ENCODE data around the gene PALM3. TPM values are rescaled to one million over a fixed set of nuclear protein-coding genes. Genes with fewer than 3 reads are reported as not detected.

Gene PALM3
- total RNA-seq, 1 donor from 2014 or later: not detected

- Histone ChIP-seq H3K79me2 (ENCODE audit: low read depth) (no peaks in the 10 kb centered on the region), H3K27me3 (peaks cover 83% of the 10 kb centered on the region), H3F3A (ENCODE audit: low read depth) (peaks cover 23% of the 10 kb centered on the region), H3K27ac (no peak overlapping the region), H3K36me3 (no peaks in the 10 kb centered on the region), H3K9me3 (ENCODE audit: low read depth) (no peaks in the 10 kb centered on the region), H4K20me1 (ENCODE audit: low read depth) (no peaks in the 10 kb centered on the region), H3K9ac (no peak overlapping the region), H3K4me1 (peaks cover 6% of the 10 kb centered on the region), H2AFZ (replicated peaks) (peak overlapping the region; percentile 92), H3K4me3 (peak overlapping the region; percentile 45), H3K4me2 (peak overlapping the region; percentile 95)
- H3K36me3 Mint-ChIP-seq: no peaks in the 10 kb centered on the region
- TF ChIP-seq EZH2phosphoT487 (IDR thresholded peaks at IDR 0.05) (no peak), EZH2 (IDR thresholded peaks at IDR 0.05) (no peak)
- TF ChIP-seq, protein P1, sequence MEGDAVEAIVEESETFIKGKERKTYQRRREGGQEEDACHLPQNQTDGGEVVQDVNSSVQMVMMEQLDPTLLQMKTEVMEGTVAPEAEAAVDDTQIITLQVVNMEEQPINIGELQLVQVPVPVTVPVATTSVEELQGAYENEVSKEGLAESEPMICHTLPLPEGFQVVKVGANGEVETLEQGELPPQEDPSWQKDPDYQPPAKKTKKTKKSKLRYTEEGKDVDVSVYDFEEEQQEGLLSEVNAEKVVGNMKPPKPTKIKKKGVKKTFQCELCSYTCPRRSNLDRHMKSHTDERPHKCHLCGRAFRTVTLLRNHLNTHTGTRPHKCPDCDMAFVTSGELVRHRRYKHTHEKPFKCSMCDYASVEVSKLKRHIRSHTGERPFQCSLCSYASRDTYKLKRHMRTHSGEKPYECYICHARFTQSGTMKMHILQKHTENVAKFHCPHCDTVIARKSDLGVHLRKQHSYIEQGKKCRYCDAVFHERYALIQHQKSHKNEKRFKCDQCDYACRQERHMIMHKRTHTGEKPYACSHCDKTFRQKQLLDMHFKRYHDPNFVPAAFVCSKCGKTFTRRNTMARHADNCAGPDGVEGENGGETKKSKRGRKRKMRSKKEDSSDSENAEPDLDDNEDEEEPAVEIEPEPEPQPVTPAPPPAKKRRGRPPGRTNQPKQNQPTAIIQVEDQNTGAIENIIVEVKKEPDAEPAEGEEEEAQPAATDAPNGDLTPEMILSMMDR (IDR thresholded peaks at IDR 0.05): peak; percentile 41
- peaks cover 17% of the 10 kb centered on the region for H3K27me3 Mint-ChIP-seq (ENCODE audit: insufficient read depth, low read depth)
- H3K9me3 Mint-ChIP-seq: no peaks in the 10 kb centered on the region
- H3K4me1 Mint-ChIP-seq: peaks cover 10% of the 10 kb centered on the region
- no peak overlapping the region for H3K27ac Mint-ChIP-seq
- peak; percentile 92 for DNase-seq (ENCODE audit: low spot score)
- H3K4me3 Mint-ChIP-seq: peak overlapping the region; percentile 95
These were observed 11.5 kb upstream of the PALM3 start for GRCh38 chr19:14073261-14073924.

DNA sequence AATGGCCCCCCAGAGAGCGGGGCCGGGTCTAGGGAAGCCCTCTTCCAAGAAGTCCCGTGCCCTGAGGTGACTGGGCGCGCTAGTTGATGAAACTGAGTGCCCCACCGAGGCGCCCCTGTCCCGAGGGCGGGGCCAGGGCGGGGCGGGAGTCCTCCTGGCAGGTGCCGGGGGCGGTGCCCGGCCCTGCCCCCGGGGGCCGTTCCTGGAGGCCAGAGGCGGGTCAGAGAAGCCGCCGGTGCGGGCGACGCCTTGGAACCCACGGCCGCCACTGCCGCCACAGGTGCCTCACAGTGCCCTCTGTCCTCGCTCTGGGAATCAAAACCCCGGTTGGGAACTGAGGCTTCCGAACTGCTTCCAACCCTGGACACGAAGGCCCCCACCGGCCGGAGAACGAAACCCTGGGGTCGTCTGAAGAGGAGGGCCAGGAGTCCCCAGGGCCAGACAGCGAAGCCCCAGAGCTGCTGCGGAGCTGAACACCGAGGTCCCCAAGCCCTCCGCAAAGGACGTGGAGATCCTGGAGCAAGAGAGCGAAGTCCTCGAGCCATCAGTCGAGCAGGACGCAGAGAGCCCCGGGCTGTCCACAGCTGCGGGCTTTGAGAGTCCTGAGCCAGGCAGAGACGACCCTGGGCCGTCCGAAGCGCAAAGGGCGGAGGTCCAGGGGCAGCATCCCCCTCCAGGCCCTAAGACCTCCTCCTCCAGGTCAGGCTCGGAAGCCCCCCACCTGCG is 10.8 kb upstream of the PALM3 start, which contains the start of gene MISP3:
Gene MISP3, plus strand, starts transcription at position 252 of the 726 bp plus-strand sequence. CDS start 524 bp downstream, outside the sequence.
- Mint-ChIP-seq H3K27me3 (ENCODE audit: insufficient read depth, low read depth) (peaks cover 14% of the 10 kb centered on the region), H3K36me3 (no peaks in the 10 kb centered on the region), H3K9me3 (no peaks in the 10 kb centered on the region), H3K4me3 (peak within 1 kb of the TSS; percentile 95), H3K4me1 (peaks cover 10% of the 10 kb centered on the region), H3K27ac (no peak within 1 kb of the TSS)
- no peak within 1 kb of the TSS for H3K27ac ChIP-seq
- peaks cover 76% of the 10 kb centered on the region for H3K27me3 ChIP-seq
- peak within 1 kb of the TSS; percentile 92 for H2AFZ ChIP-seq (replicated peaks)
- peak; percentile 57 for TF ChIP-seq EZH2phosphoT487 (IDR thresholded peaks at IDR 0.05)
- TF ChIP-seq, protein P1 (IDR thresholded peaks at IDR 0.05): no peak
- TF ChIP-seq EZH2 (IDR thresholded peaks at IDR 0.05): peak; percentile 80
- H3K9ac ChIP-seq: no peak within 1 kb of the TSS
- peak; percentile 70 for DNase-seq (ENCODE audit: low spot score)
- no peaks in the 10 kb centered on the region for H3K36me3 ChIP-seq
- peaks cover 6% of the 10 kb centered on the region for H3K4me1 ChIP-seq
- H3K4me2 ChIP-seq: peak within 1 kb of the TSS; percentile 95
- H4K20me1 ChIP-seq (ENCODE audit: low read depth): no peaks in the 10 kb centered on the region
- H3K9me3 ChIP-seq (ENCODE audit: low read depth): no peaks in the 10 kb centered on the region
- no peaks in the 10 kb centered on the region for H3K79me2 ChIP-seq (ENCODE audit: low read depth)
- peak within 1 kb of the TSS; percentile 45 for H3K4me3 ChIP-seq
- peaks cover 23% of the 10 kb centered on the region for H3F3A ChIP-seq (ENCODE audit: low read depth)

- Histone ChIP-seq H3K27me3 (peaks cover 55% of the 10 kb centered on the region), H3K27ac (no peak overlapping the region), H3K9me3 (ENCODE audit: low read depth) (no peaks in the 10 kb centered on the region), H3K4me2 (no peak overlapping the region), H3K9ac (no peak overlapping the region), H2AFZ (replicated peaks) (no peak overlapping the region), H3F3A (ENCODE audit: low read depth) (peaks cover 28% of the 10 kb centered on the region), H4K20me1 (ENCODE audit: low read depth) (no peaks in the 10 kb centered on the region), H3K36me3 (no peaks in the 10 kb centered on the region), H3K4me1 (peaks cover 6% of the 10 kb centered on the region), H3K4me3 (no peak overlapping the region), H3K79me2 (ENCODE audit: low read depth) (no peaks in the 10 kb centered on the region)
- peak overlapping the region; percentile 78 for H3K27ac Mint-ChIP-seq
- no peaks in the 10 kb centered on the region for H3K9me3 Mint-ChIP-seq
- DNase-seq (ENCODE audit: low spot score): no peak
- H3K4me3 Mint-ChIP-seq: peak overlapping the region; percentile 55
- H3K27me3 Mint-ChIP-seq (ENCODE audit: insufficient read depth, low read depth): peaks cover 14% of the 10 kb centered on the region
- TF ChIP-seq, protein P1 (IDR thresholded peaks at IDR 0.05): no peak
- no peak for TF ChIP-seq EZH2phosphoT487 (IDR thresholded peaks at IDR 0.05)
- TF ChIP-seq EZH2 (IDR thresholded peaks at IDR 0.05): no peak
- H3K36me3 Mint-ChIP-seq: no peaks in the 10 kb centered on the region
- H3K4me1 Mint-ChIP-seq: peaks cover 10% of the 10 kb centered on the region
These were observed 8.6 kb upstream of the PALM3 start for GRCh38 chr19:14070268-14071050.
